Mucosa of rectum (tissue), 2 donors: Measurements from ENCODE around the gene SCT.

ENCODE experiments used
- H3K27ac ChIP-seq, 2 donors: one replicate each; pipeline ENCODE4 v1.7.0; 2013; ENCODE audit warnings: inconsistent platforms in 2 of 2, low read depth in 2 of 2, low read length in 2 of 2
- H3K27me3 ChIP-seq, 2 donors: one replicate each; pipeline ENCODE4 v1.7.0; 2013; ENCODE audit warnings: low read length in 2 of 2; ENCODE audit not compliant: control insufficient read depth in 2 of 2, insufficient read depth in 2 of 2
- H3K36me3 ChIP-seq, 2 donors: one replicate each; pipeline ENCODE4 v1.7.0; 2013; ENCODE audit warnings: low read length in 2 of 2; ENCODE audit not compliant: control insufficient read depth in 2 of 2, insufficient read depth in 2 of 2
- H3K4me1 ChIP-seq, 2 donors: one replicate each; pipeline ENCODE4 v1.7.0; 2013; ENCODE audit warnings: low read length in 2 of 2, mild to moderate bottlenecking in 1 of 2; ENCODE audit not compliant: control insufficient read depth in 2 of 2, insufficient read depth in 2 of 2
- H3K4me3 ChIP-seq, 2 donors: one replicate each; pipeline ENCODE4 v1.7.0; 2013; ENCODE audit warnings: low read length in 2 of 2
- H3K9ac ChIP-seq, 2 donors: one replicate each; pipeline ENCODE4 v1.7.0; 2013; ENCODE audit warnings: low read length in 2 of 2, low read depth in 1 of 2, mild to moderate bottlenecking in 1 of 2
- H3K9me3 ChIP-seq, 2 donors: one replicate each; pipeline ENCODE4 v1.7.0; 2013; ENCODE audit warnings: low read length in 2 of 2; ENCODE audit not compliant: control insufficient read depth in 2 of 2
- donor health status: healthy.
- donor health status: Normal muscosa, but diverticular disease.

The SCT gene

GRCh38 chr11:645536-645935 lies 18.6 kb upstream of the SCT start:
- no peaks in the 10 kb centered on the region for H3K9me3 ChIP-seq
- no peaks in the 10 kb centered on the region for H3K4me1 ChIP-seq
- H3K27me3 ChIP-seq = no peaks in the 10 kb centered on the region
- no peak overlapping the region for H3K9ac ChIP-seq
- no peak overlapping the region for H3K4me3 ChIP-seq
- H3K27ac ChIP-seq = no peak overlapping the region
- peaks cover 0 to 3% of the 10 kb centered on the region in 2 donors for H3K36me3 ChIP-seq

- Histone ChIP-seq H3K4me1 (peaks cover 0 to 1% of the 10 kb centered on the region in 2 donors), H3K4me3 (no peak overlapping the region), H3K36me3 (no peaks in the 10 kb centered on the region), H3K9ac (no peak overlapping the region), H3K27me3 (peaks cover under 1 to 2% of the 10 kb centered on the region in 2 donors), H3K9me3 (no peaks in the 10 kb centered on the region), H3K27ac (no peak overlapping the region)
These were observed 17.1 kb upstream of the SCT start for GRCh38 chr11:643849-644738.

DNA sequence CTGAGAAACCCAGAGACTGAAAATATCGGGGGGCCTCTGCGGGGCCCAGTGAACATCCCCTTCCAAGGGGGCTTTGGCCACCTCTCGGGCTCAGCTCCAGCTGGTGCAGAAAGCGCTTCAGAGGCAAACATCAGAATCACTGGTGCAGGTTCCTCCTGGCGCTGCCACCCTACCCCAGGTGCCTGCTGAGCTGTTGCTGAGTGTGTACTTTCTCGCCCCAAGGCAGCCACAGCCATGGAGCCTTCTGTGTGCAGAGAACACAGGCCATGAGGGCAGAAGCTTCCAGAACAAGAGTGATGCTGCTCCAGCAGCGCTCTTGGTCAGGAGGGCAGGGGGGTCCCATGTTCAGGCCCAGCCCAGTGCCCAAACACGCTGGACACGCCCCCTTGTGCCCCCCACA lies 16.4 kb upstream of the SCT start:
- no peak overlapping the region for H3K4me3 ChIP-seq
- H3K27ac ChIP-seq = no peak overlapping the region
- H3K9me3 ChIP-seq = no peaks in the 10 kb centered on the region
- H3K27me3 ChIP-seq = peaks cover 6% of the 10 kb centered on the region in 2 donors
- H3K4me1 ChIP-seq = peaks cover 0 to 3% of the 10 kb centered on the region in 2 donors
- H3K36me3 ChIP-seq = no peaks in the 10 kb centered on the region
- no peak overlapping the region for H3K9ac ChIP-seq

DNA sequence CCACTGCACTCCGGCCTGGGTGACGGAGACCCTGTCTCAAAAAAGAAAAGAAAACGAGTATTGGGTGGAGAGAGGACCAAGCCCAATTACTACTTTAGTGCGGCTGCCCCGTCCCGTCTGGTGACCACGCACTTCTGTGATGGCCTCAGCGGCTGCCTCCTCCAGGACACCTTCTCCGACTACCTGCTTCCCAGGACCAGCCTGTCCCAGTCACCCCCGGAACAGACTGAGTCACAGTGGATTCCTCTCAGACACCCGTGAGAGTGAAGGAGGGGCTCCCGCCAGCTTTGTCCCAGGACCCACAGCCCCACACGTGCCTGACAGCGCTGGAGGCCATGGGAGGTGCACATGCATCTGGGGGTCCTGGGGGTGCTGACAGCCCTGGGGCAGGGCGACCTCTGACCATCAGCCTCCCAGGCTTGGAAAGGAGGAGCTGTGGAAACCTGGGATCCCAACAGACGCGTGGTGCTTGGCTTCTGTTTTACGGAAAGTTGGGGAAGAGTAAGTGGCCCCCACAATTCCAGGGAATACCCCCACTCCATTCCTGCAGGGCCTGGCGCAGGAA lies 14.9 kb upstream of the SCT start:
- Histone ChIP-seq H3K27ac (no peak overlapping the region), H3K4me1 (peaks cover 0 to 10% of the 10 kb centered on the region in 2 donors), H3K4me3 (no peak overlapping the region), H3K27me3 (peaks cover 11 to 17% of the 10 kb centered on the region in 2 donors), H3K36me3 (no peaks in the 10 kb centered on the region), H3K9me3 (no peaks in the 10 kb centered on the region), H3K9ac (no peak overlapping the region)

DNA sequence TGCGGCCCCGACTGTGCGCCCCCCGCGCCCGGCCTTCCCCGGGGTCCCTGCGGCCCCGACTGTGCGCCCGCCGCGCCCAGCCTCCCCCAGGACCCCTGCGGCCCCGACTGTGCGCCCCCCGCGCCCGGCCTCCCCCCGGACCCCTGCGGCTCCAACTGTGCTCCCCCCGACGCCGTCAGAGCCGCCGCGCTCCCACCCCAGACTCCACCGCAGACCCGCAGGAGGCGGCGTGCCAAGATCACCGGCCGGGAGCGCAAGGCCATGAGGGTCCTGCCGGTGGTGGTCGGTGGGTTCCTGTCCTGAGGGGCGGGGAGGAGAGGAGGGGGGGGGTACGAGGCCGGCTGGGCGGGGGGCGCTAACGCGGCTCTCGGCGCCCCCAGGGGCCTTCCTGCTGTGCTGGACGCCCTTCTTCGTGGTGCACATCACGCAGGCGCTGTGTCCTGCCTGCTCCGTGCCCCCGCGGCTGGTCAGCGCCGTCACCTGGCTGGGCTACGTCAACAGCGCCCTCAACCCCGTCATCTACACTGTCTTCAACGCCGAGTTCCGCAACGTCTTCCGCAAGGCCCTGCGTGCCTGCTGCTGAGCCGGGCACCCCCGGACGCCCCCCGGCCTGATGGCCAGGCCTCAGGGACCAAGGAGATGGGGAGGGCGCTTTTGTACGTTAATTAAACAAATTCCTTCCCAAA lies 13.2 kb upstream of the SCT start:
- Histone ChIP-seq H3K27me3 (peaks cover 11 to 17% of the 10 kb centered on the region in 2 donors), H3K9me3 (no peaks in the 10 kb centered on the region), H3K36me3 (no peaks in the 10 kb centered on the region), H3K9ac (no peak overlapping the region), H3K4me3 (no peak overlapping the region), H3K4me1 (peaks cover 0 to 10% of the 10 kb centered on the region in 2 donors), H3K27ac (no peak overlapping the region)

- Histone ChIP-seq H3K9ac (no peak overlapping the region), H3K27ac (no peak overlapping the region), H3K4me1 (peaks cover 0 to 10% of the 10 kb centered on the region in 2 donors), H3K27me3 (peaks cover 11 to 17% of the 10 kb centered on the region in 2 donors), H3K9me3 (no peaks in the 10 kb centered on the region), H3K4me3 (no peak overlapping the region), H3K36me3 (no peaks in the 10 kb centered on the region)
These were observed 12.5 kb upstream of the SCT start for GRCh38 chr11:639332-639955.

DNA sequence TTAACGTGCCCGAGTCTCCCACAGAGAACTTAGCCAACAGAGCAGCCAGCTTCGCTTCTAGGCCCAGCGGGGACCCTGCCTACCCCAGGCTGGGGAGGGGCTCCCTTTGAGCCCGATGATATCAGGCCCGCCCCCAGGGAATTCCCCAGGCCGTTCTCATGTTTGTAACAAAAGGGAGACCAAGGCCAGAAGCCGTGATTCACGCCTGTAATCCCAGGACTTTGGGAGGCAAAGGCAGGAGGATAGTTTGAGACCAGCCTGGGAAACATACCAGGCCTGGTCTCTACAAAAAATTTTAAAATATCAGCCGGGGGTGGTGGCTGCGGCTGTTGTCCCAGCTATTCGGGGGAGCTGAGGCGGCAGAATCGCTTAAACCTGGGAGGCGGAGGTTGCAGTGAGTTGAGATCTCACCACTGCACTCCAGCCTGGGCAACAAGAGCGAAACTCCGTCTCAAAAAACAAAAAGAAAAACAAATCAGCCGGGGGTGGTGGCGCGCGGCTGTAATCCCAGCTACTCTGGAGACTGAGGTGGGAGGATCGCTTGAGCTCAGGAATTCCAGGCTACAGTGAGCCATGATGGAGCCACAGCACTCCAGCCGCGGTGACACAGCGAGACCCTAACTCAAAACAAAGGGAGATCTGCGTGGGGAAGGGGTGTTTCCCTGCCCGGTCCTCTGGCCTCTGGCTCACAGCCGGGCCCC lies 11.8 kb upstream of the SCT start:
- no peaks in the 10 kb centered on the region for H3K9me3 ChIP-seq
- peaks cover 11 to 17% of the 10 kb centered on the region in 2 donors for H3K27me3 ChIP-seq
- no peak overlapping the region for H3K27ac ChIP-seq
- no peak overlapping the region for H3K9ac ChIP-seq
- peaks cover 0 to 10% of the 10 kb centered on the region in 2 donors for H3K4me1 ChIP-seq
- H3K36me3 ChIP-seq = no peaks in the 10 kb centered on the region
- no peak overlapping the region for H3K4me3 ChIP-seq

- Histone ChIP-seq H3K27me3 (peaks cover 11 to 17% of the 10 kb centered on the region in 2 donors), H3K4me1 (peaks cover 0 to 10% of the 10 kb centered on the region in 2 donors), H3K27ac (no peak overlapping the region), H3K9me3 (no peaks in the 10 kb centered on the region), H3K9ac (no peak overlapping the region), H3K4me3 (no peak overlapping the region), H3K36me3 (no peaks in the 10 kb centered on the region)
These were observed 10.9 kb upstream of the SCT start for GRCh38 chr11:637593-638521.

DNA sequence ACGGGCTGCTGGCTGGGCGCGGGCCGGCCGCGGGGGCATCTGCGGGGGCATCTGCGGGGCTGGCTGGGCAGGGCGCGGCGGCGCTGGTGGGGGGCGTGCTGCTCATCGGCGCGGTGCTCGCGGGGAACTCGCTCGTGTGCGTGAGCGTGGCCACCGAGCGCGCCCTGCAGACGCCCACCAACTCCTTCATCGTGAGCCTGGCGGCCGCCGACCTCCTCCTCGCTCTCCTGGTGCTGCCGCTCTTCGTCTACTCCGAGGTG lies 10.3 kb upstream of the SCT start:
- no peak overlapping the region for H3K27ac ChIP-seq

More for the DNA sequence above, 10.3 kb upstream of the SCT start:
- H3K4me3 ChIP-seq = no peak overlapping the region
- peaks cover 0 to 10% of the 10 kb centered on the region in 2 donors for H3K4me1 ChIP-seq
- peaks cover 11 to 17% of the 10 kb centered on the region in 2 donors for H3K27me3 ChIP-seq
- no peaks in the 10 kb centered on the region for H3K36me3 ChIP-seq
- H3K9me3 ChIP-seq = no peaks in the 10 kb centered on the region
- H3K9ac ChIP-seq = no peak overlapping the region
